Hematopoietic multipotent progenitor cell treated with erythropoietin and hydrocortisone succinate and interleukin-3 and kit ligand, for 4 days (in vitro differentiated cells): Measurements from ENCODE around the gene GPR132.
"Not testable (repeated sequence)": the region's sequence is repeated elsewhere in the genome, so short reads cannot be mapped to it uniquely, and the experiment has no call there.

Experiments
- DNase-seq: peaks from one replicate; pipeline ENCODE4 v3.0.0-alpha.2; 2015

Gene GPR132, protein sequence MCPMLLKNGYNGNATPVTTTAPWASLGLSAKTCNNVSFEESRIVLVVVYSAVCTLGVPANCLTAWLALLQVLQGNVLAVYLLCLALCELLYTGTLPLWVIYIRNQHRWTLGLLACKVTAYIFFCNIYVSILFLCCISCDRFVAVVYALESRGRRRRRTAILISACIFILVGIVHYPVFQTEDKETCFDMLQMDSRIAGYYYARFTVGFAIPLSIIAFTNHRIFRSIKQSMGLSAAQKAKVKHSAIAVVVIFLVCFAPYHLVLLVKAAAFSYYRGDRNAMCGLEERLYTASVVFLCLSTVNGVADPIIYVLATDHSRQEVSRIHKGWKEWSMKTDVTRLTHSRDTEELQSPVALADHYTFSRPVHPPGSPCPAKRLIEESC

DNA sequence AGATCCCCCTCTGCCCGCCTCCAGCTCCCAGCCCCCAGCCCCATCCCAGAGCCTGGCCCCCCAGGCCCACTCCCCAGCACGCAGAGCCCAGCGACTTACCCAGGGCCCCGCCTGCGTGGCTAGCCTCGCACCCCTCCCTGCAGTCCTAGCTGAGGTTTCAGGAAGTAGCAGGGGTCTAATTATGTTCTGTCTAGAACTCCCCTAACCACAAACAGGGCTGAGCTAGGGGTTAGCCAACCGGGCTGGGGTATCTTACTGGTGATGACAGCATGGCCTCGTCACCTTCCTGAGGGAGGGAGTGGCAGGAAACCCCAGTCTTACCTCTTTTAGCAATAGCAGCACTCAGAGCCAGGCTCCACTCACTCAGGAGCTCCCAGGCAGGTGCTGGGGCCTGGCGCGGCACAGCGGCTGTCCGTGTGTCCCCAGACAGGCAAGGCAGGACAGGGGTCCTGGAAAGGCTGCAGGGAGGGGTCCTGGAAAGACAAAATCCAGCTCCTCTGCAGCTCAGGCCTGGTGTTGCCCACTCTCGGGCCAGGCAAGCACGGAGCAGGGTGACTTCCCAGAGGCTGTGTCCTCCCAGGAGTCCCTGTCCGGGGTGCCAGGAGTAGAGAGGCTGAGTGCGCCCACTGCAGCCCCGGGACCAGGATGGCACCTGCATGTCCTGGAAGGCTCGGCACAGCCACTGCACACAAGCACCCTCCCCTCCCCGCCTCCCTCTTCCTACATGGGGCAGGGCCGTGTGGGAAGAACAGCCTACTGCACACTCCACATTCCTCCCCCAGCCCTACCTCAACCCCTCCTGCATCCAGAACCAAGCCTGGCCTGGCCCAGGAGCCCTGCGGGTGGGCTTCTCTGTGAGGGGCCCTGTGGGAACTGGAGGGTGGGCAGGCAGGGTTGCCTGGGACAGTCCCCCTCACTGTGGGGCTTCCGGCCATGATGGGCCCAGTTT lies at the start of gene GPR132:
GPR132 (minus strand) TSS at position 151 of the 949 bp plus-strand sequence. CDS start 10,010 bp downstream, outside the sequence.
- DNase-seq, result peak; percentile 95

DNA sequence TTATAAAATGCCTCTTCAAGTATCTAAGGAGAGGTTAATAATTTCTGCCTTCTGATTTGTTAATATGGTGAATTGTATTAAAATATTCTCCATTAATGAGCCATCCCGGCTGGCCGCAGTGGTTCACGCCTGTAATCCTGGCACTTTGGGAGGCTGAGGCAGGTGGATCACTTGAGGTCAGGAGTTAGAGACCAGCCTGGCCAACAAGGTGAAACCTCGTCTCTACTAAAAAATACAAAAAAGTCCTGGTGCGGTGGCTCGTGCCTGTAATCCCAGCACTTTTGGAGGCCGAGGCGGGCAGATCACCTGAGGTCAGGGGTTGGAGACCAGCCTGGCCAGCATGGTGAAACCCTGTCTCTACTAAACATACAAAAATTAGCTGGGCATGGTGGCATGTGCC lies 44.0 kb upstream of the GPR132 start:
- not testable (repeated sequence) for DNase-seq

DNA sequence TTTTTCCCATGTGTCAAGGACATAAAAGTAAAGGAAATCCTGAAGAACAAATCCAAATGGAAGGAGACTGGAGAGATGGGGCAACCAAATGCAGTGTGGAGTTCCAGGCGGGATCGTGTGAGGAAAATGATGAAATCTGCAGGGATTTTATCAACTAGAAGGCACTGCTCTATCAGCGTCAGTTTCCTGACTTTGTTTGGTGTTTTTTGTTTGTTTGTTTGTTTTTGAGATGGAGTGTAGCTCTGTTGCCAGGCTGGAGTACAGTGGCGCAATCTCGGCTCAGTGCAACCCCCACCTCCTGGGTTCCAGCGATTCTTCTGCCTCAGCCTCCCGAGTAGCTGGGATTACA lies 43.3 kb upstream of the GPR132 start:
- no peak for DNase-seq

DNA sequence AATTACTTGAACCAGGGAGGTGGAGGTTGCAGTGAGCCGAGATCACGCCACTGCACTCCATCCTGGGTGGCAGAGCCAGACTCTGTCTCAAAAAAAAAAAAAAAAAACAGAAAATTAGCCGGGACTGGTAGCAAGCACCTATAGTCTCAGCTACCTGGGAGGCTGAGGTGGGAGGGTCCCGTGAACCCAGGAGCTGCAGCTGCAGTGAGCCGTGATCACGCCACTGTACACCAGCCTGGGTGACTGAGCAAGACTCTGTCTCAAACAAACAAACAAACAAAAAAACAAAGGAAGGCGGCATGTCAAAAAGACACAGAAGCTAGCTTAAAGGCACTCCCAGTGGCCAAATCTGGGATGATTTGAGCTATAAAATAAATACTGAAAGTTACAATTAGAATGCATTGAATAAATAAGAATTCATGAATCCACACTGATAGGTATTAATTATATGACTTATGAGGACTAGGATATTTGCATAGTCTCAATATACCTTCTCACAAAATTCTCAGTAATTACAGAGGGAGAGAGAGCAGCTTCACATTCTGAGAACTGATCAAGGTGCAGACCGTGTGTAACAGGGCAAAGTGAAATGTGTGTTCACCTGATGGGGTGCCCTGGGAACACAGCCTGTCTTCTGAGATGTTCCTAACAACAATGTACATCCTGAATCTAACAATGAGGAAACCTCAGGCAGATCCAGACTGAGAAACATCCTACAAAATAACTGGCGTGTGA lies 42.7 kb upstream of the GPR132 start:
- DNase-seq, result no peak

DNA sequence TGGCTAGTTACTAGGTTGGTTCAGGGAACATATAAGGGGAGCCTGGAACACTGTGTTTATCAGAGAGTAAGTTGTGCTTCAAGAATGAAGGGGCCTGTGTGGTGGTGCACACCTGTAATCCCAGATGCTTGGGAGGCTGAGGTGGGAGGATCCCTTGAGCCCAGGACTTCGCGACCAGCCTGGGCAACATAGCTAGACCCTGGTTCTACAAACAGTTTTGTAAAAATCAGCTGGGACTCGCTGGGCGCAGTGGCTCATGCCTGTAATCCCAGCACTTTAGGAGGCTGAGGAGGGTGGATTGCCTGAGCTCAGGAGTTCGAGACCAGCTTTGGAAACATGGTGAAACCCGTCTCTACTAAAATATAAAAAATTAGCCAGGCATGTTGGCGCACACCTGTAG lies 42.1 kb upstream of the GPR132 start:
- no peak for DNase-seq

DNA sequence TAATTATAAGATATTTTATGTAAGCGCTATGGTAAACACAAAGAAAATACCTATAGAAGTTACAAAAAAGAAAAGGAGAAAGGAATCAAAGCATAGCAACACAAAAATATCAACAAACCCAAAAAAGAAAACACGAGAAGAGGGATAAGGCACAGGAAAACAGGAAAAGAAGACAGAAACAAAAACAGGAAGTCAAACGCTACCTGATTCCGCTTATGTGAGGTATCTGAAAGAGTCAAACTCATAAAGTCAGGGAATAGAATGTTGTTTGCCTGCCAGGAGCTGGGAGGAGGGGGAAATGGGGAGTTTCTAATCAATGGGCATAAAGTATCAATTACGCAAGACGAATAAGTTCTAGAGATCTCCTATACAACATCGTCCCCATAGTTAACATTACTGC lies 39.9 kb upstream of the GPR132 start:
- DNase-seq, result no peak

DNA sequence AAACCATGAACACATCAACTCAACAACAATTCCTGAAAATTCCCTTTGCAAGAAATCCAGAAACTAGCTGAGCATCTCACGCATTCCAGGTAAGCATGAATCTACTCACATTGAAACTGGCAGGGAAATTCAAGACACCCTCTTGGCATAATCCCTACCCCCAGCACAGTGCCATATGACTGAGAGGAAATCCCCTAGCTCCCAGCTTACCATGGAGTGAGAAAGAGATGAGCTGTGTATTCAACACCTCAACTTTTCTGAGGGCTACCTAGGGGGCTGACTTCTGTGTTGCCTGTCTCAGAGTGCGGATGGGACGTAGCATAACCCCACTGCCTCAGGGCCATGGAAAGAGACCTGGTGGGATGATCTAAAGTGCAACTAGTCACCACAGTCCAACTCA lies 37.7 kb upstream of the GPR132 start:
- no peak for DNase-seq

DNA sequence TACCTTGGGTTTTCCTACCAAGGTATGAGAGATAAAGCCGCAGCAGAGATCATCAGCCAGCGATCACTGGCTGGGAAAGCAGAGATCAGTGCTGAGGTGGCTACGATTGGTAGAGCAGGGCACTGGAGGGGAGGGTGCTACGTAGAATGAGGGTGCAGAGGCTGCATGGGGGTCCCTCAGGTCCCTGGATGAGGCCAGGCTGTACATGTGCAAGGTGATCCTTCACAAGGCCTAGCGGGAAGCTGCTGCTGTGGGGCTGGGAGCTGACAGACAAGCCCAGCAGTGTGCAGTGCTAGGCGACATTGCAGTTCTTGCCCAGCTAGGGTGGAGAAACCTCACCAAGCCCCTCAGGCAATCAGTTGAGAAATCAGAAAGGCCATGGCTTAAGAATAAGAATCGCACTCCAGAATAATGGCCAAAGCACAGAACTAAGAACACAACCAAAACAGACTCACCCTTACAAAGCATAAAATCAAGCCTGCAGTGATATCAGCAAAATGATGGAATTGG lies 37.2 kb upstream of the GPR132 start:
- DNase-seq, result no peak

DNA sequence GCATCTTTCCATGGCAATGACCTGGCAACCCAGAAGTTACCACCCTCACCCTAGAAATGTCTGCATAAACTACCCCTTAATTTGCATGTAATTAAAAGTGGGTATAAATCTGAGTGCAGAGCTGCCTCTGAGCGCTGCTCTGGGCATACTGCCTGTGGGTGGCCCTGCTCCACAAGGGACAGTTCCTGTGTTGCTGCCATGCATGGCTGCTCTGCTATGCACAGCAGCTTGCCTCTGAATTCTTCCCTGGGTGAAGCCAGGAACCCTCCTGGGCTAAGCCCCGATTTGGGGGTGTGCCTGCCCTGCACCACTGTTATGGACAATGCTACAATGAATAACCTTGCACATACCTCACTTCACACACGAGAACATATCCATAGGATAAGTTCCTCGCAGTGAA lies 35.7 kb upstream of the GPR132 start:
- DNase-seq, result no peak

DNA sequence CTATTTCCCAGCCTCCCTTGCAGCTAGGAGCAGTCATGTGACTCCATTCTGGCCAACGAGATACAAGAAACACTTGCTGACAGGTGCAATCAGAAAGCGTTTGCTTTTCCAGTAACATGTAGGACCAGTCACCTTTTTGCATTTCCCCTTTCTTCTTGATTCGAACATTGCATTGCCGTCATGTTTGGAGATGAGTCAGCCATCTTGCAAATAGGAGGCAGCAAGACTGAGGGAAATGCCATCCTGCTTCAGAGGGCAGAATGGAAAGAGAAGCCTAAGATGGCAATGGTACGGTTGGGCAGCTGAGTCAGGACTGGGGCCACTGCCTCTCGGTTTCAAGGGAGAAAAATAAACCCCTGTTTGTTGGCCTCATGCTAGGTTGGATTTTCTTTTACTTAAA lies 34.5 kb upstream of the GPR132 start:
- DNase-seq, result no peak

DNA sequence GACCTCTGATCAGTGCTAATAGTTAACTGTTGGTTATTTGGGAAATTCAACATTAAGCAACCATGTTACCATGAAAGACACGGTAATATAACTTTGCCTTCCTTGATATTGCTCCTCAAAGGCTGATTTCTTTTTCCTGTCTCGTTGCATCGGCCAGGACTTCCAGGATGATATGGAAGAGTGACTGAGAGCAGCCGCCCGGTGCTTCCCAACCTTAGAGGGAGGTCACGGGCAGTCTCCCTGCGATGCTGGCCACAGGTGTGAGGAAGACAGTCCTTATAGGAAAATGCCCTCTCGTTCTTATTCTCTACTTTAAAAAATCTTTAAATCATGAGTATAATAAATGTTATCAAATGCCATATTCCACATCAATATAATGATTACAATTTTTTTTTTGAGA lies 33.1 kb upstream of the GPR132 start:
- no peak for DNase-seq

DNA sequence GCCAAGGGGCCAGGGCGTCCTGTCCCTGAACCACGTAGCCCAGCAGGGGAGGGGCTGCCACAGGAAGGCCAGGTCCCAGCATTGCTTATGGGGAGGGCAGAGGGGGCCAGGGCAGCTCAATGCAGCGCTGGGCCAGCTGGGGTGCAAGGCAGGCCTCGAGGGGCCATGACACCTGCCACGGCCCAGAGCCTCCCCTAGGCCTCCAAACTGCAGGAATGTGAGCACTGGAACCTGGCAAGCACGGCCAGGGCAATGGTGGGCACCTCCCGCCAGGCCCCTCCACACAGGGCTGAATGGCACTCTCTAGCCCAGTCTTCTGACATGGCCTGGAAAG lies 32.5 kb upstream of the GPR132 start:
- no peak for DNase-seq

DNA sequence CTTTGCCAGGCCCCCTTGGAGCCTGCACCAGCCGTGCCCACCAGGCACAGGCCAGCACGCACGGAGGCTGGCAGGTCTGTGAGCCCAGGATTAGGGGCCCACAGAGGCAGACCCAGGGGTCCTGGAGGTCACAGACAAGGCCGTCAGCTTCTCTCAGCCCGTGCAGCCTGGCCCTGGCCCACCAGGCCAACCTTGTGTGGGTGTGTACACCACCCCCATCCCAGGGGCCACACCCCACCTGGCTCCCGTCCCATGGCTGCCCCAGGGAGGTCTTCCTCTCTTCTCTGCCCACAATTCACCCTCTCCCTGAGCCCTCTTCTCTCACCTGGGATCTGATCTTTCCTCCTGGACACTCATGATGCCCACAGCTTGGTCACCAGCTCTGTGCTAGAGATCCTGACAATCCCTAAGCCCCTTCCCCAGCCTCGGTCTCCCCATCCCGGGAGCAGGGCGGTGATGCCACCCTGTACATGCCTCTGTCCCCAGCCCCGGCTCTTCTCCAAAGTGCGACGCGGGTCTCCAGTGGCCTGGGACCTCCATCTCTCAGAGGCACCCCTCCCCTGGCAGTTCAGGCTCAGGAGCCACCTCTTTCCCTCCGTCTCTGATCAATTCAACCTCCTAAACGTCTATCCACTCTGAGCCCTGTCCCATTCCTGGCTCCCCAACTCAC lies 31.1 kb upstream of the GPR132 start:
- no peak for DNase-seq

DNA sequence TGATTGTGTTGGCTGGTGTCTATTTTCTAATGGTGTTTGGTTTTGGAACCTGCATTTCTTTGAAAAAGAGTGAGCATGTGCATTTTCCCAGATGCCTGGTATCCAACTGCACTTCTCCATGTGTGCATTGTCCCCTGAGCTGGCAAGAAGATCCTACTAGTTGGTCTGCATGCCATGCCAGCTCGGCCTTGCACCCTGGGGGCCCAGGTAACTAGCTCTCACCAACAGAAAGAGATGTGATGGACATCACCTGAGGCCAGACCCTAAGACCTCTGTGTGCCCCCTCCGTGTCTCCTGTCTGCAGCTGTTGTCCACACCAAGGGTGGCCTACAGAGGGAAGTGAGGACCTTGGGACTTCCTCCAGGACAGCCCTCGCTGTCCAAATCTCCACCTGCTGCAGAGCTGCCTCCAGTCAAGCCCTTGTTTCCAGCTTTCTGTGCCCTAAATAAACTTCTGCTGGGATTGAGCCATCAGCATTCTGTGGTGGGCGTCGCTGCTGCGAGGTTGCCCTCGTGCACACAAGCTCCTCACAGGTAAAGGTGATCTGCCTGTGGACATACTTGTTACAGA lies 30.1 kb upstream of the GPR132 start:
- DNase-seq, result no peak

DNA sequence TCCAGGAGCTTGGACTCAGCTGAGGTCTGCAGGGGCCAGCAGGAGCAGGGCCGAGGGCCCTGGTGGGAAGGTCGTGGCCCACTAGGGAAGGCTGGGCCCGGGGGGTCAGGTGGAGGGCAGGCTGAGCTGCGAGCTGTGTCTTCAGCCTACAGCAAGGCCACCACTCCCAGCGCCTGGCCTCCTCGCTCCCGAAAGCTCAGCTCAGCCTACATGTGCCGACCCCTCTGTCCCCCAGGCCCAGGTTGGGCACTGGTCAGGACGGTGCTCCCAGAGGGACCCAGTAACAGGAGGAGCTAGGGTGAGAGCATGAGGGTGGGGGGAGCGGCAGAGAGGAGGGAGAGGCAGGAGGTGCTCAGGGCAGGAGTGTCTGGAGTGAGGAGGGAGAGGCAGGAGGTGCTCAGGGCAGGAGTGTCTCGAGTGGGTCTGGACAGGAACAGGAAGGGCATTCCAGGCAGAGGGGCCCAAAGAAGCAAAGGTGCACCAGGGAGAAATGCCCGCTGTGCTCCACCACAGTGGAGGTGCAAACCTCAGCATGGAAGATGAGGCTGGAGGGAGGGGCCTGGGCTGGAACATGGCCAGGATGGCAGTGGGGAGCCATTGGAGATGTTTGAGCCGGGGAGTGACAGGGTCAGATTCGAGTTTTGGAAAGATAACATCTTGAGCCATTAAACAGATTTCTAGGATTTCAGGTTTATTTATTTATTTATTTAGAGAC lies 29.1 kb upstream of the GPR132 start:
- DNase-seq, result no peak

DNA sequence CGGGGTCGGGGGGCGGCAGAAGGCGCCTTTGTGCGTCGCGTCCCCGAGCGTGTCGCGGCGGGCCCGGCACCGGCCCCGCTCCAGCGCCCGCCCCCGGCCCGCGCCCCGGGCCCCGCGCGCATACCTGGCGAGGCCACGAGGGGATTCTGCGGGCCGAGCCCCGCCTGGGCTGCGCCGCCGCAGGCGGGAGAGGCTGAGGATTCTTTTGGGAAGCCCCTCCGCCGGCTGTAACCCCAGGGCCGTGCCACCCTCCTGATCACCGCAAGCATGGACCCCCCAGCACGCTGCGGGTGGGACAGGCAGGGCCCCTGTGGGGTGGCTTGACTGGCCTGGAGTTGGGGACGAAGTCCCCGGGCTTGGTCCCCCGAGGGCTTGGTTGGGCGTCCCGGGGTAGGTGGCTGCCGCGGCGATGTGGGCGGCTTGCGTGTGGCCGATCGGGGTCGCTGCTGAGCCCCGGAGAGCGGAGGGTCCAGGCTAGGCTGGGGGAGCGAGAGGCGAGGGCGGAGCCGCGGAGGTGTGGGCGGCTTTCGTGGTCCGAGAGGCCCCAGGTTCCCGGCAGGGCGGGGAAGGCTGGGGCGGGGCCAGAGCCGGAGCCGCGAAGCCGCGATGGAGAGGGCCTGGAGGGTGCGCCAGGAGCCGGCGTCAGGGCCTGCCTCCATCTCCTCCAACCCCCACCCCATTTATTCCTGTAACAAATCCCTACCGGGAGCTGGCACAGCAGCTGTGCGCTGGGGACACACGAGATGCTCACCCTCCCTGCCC lies 28.4 kb upstream of the GPR132 start:
- peak; percentile 75 for DNase-seq

DNA sequence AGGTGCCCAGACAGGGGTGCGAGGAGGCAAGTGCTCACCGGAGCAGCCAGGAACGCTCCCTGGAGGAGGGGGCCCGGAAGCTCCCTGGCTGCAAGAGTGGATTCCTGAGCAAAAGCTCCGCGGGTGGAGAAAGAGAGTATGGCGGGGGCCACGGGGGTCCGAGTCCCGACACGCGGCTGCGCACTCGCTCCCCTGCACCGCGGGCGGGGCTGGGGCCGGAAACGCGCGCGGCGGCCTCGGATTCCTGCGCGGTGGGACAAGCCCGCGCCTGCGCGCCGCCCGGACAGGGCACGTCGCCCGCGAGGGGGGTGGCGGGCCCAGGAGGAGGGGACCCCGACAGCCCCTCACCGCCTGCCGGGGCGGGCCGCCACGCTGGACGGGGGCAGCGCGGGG lies 27.8 kb upstream of the GPR132 start:
- DNase-seq, result peak; percentile 50

DNA sequence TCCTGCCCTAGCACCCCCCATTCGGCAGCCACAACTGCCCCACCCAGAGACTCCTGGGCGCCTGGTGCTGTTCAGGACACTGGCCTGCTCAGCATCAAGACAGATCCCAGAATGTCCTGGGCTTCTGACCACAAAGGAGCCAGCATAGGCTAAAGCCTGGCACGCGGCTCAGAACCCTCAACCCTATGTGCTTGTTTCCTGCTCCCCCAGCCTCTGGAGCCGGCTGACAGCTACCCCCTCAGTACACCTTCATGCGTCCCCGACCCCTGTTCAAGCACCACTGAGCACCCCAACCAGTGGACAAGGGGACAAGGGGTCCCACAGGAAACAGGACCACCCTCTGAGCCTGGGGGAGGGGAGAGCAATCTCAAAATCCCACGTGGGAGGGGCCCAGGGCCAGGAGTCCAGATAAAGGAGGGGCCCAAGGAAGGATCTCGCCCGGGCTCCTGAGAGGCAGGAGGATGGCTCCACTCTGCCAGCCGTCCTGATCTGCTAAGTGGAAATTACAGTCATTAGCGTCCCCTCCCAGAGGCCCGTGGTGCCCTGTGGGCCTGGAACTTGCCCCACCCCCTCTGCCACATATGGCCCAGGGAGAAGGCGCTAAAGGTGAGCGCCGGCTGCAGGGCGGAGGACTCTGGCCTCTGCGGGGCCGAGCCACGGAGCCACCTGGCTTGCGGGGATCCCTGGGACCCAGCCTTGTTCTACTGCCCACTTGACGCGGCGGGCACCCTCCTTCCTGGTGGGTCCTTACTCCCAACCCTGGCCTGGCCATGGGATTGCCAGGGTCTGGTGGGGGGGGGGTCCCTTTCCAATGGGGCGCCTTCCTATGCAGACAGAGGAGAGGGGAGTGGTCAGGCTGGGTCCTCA lies 27.2 kb upstream of the GPR132 start:
- no peak for DNase-seq

DNA sequence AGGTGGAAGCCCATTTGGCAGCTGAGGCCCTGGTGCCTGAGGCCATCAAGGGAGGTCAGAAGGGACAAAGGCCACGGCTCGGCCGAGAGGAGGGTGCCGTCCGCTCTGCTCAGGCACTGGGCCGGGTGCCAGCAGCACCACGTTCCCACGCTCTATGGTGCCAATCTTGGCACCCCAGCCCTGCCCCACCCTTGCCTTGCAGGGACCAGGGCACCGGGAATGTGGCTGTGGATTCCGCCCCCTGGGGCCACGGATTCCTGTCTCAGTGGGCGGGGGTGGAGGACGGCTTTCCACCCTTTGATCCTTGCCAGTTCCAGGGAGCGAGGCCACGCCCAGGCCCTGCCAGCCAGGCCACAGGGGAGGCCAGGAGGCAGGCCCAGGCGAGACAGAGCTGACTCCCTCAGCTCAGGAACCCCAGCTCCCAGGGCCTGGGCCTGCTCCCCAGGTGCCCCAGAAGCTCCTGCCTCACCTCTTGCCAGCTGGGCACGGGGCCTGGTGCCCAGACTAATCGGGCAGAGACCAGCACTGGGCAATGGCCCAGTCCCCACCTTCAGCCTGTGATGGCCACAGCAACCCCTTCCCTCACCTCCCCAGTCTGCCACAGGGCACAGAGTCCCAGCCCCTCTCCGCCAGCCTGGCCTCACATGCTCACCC lies 26.4 kb upstream of the GPR132 start:
- no peak for DNase-seq
